Hypothalamus (tissue), 51 donors: Measurements from ENCODE around the gene DIP2B.
"Not testable (repeated sequence)": the region's sequence is repeated elsewhere in the genome, so short reads cannot be mapped to it uniquely, and the experiment has no call there.

Experiments
- DNase-seq, 51 donors: peaks; one replicate each; lab custom pipeline; 2025; lab: John Stamatoyannopoulos, UW

Gene DIP2B

GRCh38 chr12:50517421-50518048 is 12.8 kb downstream of the DIP2B start:
- DNase-seq, result no peak

GRCh38 chr12:50518090-50518489 is 13.3 kb downstream of the DIP2B start:
- DNase-seq, result no peak

- no peak for DNase-seq
These were observed 14.6 kb downstream of the DIP2B start for GRCh38 chr12:50519353-50519752.

- DNase-seq, result peak in 1 of 51 donors; percentile 7
These were observed 15.8 kb downstream of the DIP2B start for GRCh38 chr12:50520416-50521207.

- not testable (repeated sequence) for DNase-seq
These were observed 17.0 kb downstream of the DIP2B start for GRCh38 chr12:50521781-50522180.

- no peak for DNase-seq
These were observed 19.0 kb downstream of the DIP2B start for GRCh38 chr12:50523772-50524171.

- no peak for DNase-seq
These were observed 19.8 kb downstream of the DIP2B start for GRCh38 chr12:50524621-50525020.

GRCh38 chr12:50525422-50525821 is 20.6 kb downstream of the DIP2B start:
- DNase-seq, result no peak

GRCh38 chr12:50527359-50527726 is 22.6 kb downstream of the DIP2B start:
- no peak for DNase-seq

- DNase-seq, result no peak
These were observed 24.0 kb downstream of the DIP2B start for GRCh38 chr12:50528800-50529199.

GRCh38 chr12:50529345-50529744 is 24.6 kb downstream of the DIP2B start:
- DNase-seq, result no peak

- DNase-seq, result no peak
These were observed 25.7 kb downstream of the DIP2B start for GRCh38 chr12:50530532-50530931.

- no peak for DNase-seq
These were observed 28.4 kb downstream of the DIP2B start for GRCh38 chr12:50533203-50533584.

GRCh38 chr12:50533971-50534370 is 29.2 kb downstream of the DIP2B start:
- DNase-seq, result no peak

GRCh38 chr12:50536831-50537537 is 32.2 kb downstream of the DIP2B start:
- DNase-seq, result no peak

- DNase-seq, result peak in 1 of 51 donors; percentile 33
These were observed 32.7 kb downstream of the DIP2B start for GRCh38 chr12:50537538-50537919.

- DNase-seq, result no peak
These were observed 33.4 kb downstream of the DIP2B start for GRCh38 chr12:50538182-50538581.

GRCh38 chr12:50541139-50541538 is 36.4 kb downstream of the DIP2B start:
- no peak for DNase-seq

- DNase-seq, result peak in 1 of 51 donors; percentile 16
These were observed 37.7 kb downstream of the DIP2B start for GRCh38 chr12:50542448-50542847.

GRCh38 chr12:50543188-50543587 is 38.4 kb downstream of the DIP2B start:
- not testable (repeated sequence) for DNase-seq

- DNase-seq, result no peak
These were observed 40.4 kb downstream of the DIP2B start for GRCh38 chr12:50545213-50545612.

GRCh38 chr12:50545786-50546185 is 41.0 kb downstream of the DIP2B start:
- no peak for DNase-seq
